Stimulated activated CD8-positive, alpha-beta memory T cell treated with anti-CD3 and anti-CD28 coated beads, Interleukin-12 subunit alpha, Interleukin-12 subunit beta, amount 100 ng/mL, for 1 hour (primary cell): ENCODE results near the gene HOXB8.

Experiments used
- DNase-seq: peaks from one replicate; pipeline ENCODE4 v3.0.0-alpha.2; 2020; ENCODE audit warnings: low read depth

HOXB8 gene

GRCh38 chr17:48624544-48625494 is 9.7 kb upstream of the HOXB8 start:
- no peak for DNase-seq

- DNase-seq, result no peak
These were observed 9.0 kb upstream of the HOXB8 start for GRCh38 chr17:48624118-48624517.

DNA sequence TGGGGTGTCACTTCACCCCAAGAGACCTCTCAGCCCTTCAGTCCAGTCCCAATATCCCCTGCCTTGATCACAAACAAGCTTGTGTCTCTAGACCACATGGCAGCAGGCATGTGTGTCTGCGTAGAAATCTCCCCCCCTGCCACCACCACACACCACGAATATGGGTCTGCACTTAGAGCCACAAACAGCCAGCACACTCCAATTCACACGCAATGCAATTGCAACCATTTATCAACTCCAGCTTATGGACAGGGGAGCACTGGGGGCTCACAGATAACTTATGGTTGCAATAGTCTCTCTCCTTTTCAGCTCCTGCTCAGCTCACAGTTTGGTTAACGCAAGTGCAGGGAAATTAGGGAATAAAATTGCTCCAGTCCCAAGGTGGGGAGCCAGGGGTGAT is 8.5 kb upstream of the HOXB8 start:
- DNase-seq, result no peak

DNA sequence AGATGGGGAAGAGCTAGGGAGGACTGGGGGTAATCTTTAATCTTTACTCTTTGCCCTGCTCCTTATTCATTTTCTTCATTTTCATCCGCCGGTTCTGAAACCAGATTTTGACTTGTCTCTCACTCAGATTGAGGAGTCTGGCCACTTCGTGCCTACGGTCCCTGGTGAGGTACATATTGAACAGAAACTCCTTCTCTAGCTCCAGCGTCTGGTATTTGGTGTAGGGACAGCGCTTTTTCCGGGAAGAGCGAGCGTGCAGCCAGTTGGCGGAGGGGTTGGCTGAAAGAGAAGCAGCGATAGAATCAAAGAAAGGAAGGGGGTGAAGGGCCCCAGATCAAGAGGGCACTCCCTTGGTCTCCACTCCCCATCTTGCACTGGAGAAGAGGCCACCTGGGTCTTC is 7.8 kb upstream of the HOXB8 start:
- DNase-seq, result no peak

DNA sequence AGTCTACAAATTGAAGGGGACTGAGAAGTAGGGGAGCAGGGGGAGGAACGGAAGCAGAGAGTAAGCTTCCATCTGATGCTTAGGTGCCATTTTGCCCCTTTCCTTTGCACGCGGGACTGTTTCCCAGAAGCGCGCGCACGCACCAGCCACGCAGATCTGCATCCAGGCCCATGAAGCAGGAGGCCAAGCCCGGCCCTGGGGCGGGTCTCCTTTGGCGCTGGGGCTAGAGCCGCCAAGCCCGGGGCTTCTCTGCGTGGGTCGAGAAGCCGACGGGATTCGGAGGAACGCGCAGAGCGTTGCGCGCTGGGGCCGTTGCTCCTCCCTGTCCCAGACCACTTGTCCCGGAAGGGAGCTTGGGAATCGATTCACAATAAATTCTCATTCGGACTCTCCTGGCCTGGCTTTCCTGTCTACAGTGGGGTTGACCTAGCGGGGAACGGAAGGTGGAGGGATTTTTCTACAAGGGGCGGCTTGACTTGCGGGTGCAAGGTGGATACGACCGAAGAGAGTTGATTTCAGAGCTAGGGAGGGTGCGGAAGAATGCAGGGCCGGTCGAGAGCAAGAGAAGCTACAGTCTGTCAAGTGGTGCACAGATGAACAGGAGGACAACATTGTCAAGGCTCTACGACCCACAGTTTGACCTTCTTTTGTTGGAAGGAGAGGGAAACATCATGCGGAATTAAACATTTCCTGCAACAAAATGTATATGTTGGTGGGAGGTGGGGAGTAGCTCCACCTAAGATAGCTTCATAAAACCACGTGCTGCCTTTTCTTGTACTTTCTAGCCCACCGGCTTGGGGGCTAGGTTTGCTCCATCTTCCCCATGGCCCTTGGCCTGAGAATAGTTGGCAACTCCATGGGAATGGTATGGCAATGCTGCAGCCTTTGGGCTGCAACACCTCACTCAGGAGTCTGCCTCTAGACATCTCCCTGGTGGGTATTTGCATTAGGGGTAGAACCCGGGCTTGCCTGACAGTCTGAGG is 6.6 kb upstream of the HOXB8 start:
- DNase-seq, result no peak

DNA sequence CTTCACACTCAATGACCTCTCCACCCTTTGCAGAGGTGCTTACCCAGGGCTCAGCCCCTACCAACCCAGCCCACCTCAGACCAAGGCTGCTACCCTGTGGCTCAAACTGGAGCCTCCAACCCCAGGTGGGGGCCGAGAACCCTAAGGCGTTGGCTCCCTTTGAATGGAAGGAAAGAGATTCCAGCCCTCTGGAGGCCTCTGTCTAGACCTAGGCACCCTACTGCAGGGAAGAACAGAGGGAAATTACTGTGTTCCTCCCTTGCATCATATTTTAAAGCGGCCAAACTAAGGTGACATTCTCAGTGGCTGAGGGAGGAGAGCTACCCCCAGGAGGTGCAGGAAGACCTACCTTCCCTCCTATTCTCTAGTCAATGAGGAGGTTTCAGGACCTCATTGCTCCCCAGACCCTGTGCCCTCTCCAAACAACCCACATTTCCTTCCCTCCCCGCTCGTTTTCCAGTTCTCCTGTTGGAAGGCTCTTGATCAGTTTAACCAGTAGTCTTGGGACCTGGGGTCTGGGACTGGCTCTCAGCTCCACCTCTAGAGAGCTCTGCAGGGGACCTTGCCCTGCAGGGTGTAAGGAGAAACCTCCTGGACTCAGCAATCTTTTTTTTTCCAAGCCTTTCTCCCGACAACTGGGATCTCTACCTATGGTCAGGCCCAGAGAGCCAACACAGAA is 5.5 kb upstream of the HOXB8 start:
- no peak for DNase-seq

DNA sequence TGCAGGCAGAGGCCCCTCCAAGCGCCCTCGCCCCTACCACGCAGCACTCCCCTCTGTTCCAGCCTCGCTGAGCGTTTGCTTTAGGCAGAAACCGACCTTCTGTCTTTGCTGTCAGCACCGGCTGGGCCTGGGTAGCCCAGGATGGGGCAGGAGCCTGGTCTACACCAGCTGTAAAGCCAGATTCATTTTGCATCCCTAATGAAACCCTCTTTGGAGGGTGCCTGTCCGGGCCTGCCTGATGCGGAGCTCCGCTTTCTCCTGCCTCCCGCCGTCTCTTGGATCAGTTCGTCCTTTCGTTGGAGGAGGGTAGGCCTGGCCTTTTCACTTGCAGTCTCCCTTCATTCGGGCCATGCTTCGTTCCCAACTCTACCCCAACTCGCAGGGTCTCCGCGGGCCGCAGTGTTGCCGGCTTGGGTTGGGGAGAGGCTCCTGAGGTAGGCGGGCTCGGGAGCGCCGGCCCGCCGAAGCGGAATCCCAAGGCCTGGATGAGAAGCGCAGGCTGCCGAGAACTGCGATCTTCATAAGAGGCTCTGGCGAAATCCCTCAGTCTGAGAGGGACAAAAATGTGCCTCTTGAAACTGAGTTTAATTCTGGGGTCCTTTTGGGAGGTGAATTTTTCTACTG is 4.8 kb upstream of the HOXB8 start:
- no peak for DNase-seq

GRCh38 chr17:48618256-48618896 is 3.3 kb upstream of the HOXB8 start:
- DNase-seq, result peak; percentile 74

DNA sequence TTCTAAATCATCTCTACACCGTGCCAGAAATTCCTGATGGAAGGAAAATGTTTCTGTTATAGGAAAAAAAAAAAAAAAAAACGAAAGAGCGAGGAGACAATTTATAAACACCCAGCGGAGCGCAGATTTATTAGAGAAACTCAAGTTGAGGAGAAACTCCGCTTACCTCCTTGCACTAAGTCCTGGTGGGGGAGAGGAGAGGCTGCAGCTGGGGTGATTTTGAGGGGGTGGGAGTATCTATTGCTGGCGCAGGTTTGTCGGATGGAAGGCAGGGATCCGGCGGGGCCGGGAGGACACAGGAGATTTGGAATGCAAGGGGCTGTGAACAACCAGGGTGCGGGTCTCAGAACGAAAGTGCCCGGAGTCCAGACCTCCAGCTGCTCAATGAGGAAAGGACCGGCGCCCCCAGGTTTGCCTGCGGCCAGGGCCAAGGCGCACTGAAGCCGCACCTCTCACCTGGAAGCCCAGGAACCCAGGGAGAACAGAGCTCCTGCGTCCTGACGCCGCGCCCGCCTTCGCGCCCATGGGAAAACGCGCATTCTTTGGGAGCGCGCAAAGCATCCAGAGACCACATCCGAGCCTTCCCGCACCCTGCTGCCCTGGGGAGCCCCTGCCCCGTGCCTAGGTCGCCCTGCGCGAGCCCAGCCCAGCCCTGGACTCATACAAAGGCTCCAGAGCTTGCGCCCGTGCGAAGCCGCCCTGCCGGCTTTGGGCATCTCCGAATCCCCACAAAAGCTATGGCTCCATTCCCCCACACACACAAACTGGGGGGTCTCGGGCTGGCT is 2.6 kb upstream of the HOXB8 start:
- DNase-seq, result no peak

GRCh38 chr17:48616717-48617470 is 1.8 kb upstream of the HOXB8 start:
- DNase-seq, result no peak

DNA sequence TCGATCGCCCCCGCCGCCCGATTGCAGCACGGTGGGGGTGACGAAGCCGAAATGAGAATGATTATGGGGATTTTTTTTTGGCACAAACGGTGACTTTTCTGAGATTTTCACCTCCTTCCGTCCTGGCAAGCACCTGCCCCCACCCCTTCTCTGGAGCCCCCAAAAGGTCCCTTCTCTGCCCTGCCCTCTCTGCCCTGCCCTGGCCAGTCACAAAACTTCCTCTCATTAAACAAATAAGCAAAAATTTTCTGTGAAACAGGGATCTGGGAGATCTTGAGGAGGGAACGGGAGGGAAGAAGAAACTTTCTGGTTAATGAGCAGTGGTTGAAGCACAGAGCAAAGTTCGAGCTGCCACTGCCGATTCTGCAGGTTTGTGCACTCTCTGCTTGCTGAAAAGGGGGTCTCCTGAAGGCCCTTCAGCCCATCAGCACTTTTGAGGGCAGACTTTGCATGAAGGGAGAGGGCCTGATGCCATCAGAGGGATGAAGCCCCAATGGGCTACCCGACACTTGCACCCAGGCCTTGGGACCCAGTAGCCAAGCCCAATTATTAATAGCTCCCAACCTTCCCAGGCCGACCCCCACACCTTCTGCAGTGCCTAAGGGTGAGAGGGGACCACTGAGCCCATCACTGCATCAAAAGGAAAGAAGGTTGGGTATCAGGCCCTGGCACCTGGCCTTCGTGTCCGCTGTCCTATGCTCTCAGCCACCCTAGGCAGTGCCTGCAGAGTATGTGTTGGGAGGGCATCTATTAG is 1.0 kb upstream of the HOXB8 start:
- no peak for DNase-seq

- no peak for DNase-seq
These were observed 1.0 kb downstream of the HOXB8 start for GRCh38 chr17:48613862-48614694.

DNA sequence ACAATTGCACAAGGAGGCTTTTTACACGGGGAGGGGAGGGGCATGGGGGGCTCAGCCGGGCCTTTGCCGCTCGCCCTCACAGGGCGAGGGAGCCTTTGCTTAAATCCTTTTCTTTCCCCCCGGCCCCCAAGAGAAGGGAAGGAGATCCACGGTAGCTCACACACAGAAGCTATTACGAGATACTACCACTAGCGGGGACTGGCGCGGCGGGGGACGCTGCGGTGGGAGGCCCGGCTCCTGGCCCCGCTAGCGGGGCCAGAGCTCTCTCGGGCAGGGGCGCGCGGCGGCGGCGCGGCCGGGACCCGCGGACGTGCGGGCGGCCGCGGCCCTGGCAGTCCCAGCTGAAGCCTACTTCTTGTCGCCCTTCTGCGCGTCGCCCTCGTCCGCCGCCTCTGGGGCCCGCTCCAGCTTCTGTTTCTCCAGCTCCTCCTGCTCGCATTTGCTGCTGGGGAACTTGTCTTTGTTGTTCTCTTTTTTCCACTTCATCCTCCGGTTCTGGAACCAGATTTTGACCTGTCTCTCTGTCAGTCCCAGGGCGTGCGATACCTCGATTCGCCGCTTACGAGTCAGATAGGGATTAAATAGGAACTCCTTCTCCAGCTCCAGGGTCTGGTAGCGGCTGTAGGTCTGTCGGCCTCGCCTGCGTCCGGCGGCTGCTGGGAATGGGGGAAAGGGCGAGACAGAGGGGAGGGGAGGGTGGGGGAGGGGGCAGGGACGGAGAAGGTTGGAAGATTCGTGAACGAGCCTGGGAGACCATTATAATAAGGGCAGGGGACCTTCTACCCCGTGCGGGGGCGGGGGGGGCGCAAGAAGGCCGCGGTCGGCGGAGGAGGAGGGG is 2.0 kb downstream of the HOXB8 start:
- no peak for DNase-seq

DNA sequence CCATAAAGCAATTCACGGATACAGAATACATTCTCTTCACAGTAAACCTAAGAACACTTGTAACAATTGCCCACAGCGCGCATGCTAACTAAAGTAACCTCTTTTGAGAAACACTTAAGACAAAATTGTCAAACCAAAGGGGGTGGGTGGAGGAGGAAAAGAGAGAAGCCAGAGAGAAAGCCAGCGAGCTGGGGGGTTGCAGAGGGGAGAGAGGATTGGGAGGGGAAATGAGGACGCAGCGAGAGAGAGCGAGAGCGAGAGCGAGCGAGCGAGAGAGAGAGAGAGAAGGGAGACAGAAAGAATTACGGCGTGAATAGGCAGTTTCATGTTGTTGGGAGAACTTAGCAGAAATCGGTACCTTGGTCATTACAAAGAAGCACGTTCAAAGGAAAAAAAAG is 2.6 kb downstream of the HOXB8 start:
- DNase-seq, result no peak

GRCh38 chr17:48611681-48612455 is 3.2 kb downstream of the HOXB8 start:
- DNase-seq, result no peak

- DNase-seq, result no peak
These were observed 3.9 kb downstream of the HOXB8 start for GRCh38 chr17:48611213-48611612.
